LHCN-M2 (cell line): ENCODE results near the gene C13orf42. TPM values are rescaled to one million over a fixed set of nuclear protein-coding genes. Genes with fewer than 3 reads are reported as not detected.
"Not testable (repeated sequence)": the region's sequence is repeated elsewhere in the genome, so short reads cannot be mapped to it uniquely, and the experiment has no call there.

Experiments used
- DNase-seq: peaks from one replicate; pipeline ENCODE4 v3.0.0-alpha.2; 2012; ENCODE audit warnings: low read depth
- total RNA-seq: library from RNA; depleted of rRNA; stranded (reverse); fragments of >200 nt; gene quantifications from 2 replicates; pipeline ENCODE4 v1.2.3, GENCODE V29; 2014

Gene C13orf42
- total RNA-seq, 1 experiment from 2014 or later = not detected

DNA sequence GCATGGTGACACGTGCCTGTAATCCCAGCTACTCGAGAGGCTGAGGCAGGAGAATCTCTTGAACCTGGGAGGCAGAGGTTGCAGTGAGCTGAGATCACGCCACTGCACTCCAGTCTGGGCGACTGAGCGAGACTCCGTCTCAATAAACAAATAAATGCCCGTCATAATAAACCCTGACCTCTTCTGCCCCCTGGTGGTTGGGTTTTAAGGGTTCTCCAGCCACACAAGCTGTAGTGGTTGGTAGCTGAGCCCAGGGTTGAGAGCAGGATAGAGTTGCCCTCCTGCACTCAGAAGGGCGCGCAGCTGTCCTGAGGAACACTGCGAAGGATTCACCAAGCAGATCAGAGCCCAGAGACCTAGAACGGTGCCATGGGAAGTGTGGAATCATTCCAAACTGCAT is 9.8 kb upstream of the C13orf42 start:
- peak; percentile 6 for DNase-seq

DNA sequence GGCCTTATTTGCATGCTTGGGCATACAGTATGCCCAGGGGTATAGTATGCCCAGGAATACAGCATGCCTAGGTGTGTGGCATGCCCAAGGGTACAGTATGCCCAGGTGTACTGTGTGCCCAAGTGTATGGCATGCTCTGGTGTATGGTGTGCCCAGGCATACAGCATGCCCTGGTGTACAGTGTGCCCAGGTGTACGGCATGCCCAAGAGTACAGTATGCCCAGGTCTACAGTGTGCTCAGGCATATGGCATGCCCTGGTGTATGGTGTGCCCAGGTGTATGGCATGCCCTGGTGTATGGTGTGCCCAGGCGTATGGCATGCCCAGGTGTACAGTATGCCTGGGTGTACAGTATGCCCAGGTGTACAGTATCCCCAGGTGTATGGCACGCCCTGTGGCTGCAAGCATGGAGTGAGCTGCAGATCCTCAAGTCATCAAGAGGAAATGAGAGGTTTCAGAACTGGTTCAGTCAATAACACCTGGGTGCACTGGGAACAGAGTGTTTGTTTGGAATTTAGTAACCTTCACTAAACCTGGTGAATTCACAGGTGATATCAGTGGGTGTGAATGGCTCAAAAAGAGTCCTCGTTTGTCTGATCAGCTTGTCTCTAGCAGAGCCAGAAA is 7.8 kb upstream of the C13orf42 start:
- DNase-seq = no peak

- DNase-seq = no peak
Observed at GRCh38 chr13:51113969-51114368, 2.9 kb upstream of the C13orf42 start.

- no peak for DNase-seq
Observed at GRCh38 chr13:51113186-51113881, 2.3 kb upstream of the C13orf42 start.

DNA sequence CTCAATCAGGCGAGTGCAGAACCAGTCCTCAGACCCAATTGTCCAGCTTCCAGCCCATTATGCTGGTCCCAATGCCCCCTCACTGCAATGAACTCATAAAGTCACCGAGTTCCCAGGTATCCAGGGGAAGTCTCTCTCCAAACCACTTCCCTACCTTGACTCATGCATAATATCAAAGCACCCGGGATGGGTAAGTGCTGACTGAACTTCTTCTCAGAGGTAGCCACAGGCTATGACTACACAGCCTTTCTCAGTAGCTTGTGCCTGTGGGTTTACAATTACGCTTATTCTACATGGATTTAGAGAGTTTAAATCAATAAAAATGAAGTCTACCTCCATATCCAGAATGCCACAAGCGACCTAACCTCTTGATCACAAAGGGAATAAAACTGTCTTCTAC is 1.7 kb upstream of the C13orf42 start:
- DNase-seq = no peak

DNA sequence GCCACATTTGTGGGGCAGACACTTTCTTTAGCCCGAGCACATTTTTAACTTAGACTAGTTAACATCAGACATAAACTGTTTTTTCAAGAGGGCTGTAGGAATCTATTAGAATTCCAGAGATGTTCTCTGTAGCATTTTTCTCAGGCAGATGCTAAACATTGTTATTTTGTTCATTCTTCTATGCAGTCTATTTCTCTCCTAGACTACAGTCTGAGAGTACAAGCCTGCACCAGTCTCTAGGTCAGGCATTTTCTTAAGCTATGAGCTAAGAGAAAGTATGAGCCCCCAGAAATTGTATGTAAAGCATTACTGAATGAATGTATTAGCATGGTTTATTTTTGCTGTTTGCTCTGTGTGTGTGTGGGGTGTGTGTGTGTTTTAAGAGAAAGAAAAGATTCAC is 923 bp upstream of the C13orf42 start:
- DNase-seq = no peak

- DNase-seq = no peak
Observed at GRCh38 chr13:51107996-51108395, 3.1 kb downstream of the C13orf42 start.

DNA sequence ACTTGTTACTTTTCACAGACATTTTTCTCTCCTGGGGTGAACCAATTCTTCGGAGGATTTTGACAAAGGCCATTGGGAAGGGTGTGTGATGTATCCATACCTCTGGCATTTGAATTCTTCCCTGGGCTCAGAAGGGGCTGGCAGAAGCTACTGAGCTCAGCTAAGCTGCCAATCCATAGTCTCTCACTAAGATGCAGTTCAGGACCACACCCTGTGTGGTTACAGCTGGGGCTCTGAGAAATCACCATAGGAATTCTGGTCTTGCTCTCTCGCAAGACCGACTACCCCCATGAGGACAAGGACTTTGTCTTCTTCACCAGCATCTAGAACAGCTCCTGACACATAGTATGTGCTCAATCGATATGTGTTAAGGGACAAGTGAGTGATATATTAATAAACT is 6.0 kb downstream of the C13orf42 start:
- DNase-seq = no peak

GRCh38 chr13:51101636-51102235 is 9.3 kb downstream of the C13orf42 start:
- DNase-seq = no peak

DNA sequence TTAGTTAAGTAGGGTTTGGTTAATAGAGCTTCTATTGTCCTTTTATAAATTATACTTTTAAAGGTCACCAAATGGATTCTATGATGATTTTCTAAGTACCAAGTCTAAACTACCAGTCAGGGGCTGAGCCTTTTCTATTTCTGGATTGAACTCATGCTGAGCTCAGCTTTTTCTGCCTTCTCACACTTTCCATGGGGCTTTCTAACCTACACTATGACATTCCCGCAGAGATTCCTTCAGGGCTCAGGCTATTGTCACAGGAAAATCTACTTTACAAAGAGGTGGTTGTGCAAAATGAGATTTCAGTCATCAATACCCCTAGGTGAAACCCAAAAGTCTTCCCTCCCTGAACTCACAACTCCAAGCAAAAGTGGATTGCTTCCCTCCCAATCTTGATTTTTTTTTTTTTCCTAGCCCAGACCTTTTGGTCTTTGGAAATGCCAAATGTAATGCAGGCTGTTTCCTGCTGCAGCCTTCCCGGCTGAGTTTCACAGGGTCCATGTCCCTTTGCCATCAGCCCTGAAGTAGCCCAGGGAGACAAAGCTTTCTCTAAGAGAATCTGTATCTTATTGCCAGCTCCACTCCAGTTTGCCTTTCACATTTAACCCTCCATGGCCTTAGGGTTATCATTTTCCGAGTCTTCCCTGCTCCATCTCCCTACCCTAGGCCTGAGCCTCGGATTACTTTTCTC is 13.6 kb downstream of the C13orf42 start:
- no peak for DNase-seq

- no peak for DNase-seq
Observed at GRCh38 chr13:51096131-51096530, 14.9 kb downstream of the C13orf42 start.

DNA sequence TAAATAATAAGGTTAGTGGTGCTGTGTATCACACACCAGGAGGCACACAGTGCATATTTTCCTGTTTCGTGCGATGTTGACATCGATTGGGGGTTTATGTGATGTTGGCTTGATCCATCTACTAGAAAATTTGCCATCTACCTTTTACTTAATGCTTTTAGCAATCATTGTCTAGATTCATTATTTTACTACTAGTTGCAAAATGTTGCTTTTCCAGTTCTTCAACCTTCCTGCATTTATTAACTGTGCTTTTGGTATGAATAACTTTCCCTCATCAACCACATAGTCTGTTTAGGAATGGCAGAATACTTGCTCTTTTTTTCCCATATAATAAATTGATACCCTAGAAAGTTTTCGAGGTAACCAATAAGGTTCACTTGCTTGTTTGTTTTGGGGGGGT is 17.5 kb downstream of the C13orf42 start:
- no peak for DNase-seq

DNA sequence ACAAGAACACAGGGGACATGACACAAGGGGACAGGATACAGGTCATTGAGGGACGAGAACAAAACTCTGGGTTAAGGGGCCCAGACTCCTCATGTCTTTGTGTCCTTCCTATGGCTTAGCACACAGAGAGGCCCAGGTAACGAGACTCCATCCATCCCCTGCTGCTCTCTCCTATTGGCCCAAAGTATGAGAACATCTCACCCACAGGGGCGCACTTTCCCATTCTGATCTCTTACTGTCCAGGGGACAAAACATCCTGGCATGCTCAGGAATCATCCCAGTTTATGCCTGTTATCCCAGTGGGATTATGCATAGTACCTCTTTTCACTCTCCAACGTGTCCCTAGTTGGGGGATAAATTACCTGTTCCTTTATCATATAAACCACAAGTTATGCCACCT is 19.2 kb downstream of the C13orf42 start:
- DNase-seq = no peak

DNA sequence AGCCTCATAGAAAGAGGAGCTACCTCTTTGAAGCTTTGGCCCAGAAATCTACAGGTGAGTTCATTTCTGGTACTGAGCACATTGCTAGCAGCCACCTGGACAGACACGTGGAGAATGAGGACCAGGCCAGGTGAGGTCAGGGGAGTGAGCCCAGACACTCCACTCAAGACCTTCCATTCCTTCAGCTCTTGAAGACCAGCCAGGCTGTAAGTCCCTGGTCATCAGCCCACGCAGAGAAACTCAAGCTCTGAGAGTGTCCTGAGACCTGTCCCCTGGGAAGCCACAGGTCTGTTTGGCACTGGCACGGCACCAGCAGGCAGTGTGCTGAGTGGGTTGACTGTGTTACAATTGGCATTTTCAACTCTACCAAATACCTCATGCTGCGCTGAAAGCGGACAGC is 27.4 kb downstream of the C13orf42 start:
- DNase-seq = no peak

GRCh38 chr13:51080478-51081065 is 30.5 kb downstream of the C13orf42 start:
- DNase-seq = not testable (repeated sequence)

GRCh38 chr13:51071493-51071892 is 39.6 kb downstream of the C13orf42 start:
- DNase-seq = no peak

DNA sequence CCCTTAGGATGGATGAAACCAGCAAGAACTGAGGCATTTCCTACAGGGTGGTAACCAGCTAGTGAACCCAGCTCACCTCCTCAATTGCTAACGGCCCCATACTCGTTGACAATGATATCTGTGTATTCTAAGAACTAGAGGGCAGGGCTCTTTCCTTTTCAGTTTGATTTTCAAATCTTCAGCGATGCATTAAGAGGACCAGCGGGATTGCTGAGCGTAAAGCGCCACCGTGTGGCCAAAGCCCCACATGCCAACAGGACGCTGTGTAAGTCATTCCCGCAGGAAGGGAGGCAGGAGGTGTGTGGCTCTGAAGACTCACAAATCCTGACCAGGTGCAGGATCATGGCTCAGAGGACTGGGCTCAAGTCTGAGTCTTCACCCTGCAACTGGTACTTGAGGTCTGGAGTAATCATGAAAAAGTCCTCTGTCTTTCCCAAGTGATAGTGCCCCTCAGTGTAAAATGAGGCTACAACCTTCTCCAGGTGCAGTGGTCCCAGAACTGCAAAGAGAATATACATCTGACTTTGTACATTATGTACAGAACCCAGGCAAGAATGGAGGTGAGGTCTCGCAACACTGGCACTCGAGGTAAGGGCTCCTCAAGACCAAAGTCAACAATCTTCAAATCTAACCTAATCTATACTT is 40.9 kb downstream of the C13orf42 start:
- peak; percentile 70 for DNase-seq

- DNase-seq = no peak
Observed at GRCh38 chr13:51068501-51068900, 42.6 kb downstream of the C13orf42 start.

GRCh38 chr13:51067706-51068105 is 43.4 kb downstream of the C13orf42 start:
- no peak for DNase-seq

- no peak for DNase-seq
Observed at GRCh38 chr13:51067210-51067701, 43.8 kb downstream of the C13orf42 start.

GRCh38 chr13:51066091-51066831 is 44.8 kb downstream of the C13orf42 start:
- no peak for DNase-seq
